A549 (cell line): ENCODE measurements around the gene PFDN1.

ENCODE experiments used
- CHD4 ChIP-seq: fragments of 200-600 bp; sonication (generic); IDR thresholded peaks from 2 replicates; pipeline ENCODE4 v1.6.1; 2016; ENCODE audit warnings: antibody characterized with exemption, mild to moderate bottlenecking, borderline replicate concordance
- EP300 ChIP-seq, 2 experiments: fragments of >200 bp; sonication (Bioruptor Twin); formaldehyde crosslinking; IDR thresholded peaks; 2 replicates in 1 of 2; 3 replicates in 1 of 2; pipeline ENCODE4 v1.6.1; 2016 to 2017
- HDAC2 ChIP-seq: fragments of 200-600 bp; sonication (generic); IDR thresholded peaks from 2 replicates; pipeline ENCODE4 v1.6.1; 2016
- MYC ChIP-seq: IDR thresholded peaks from 2 replicates; pipeline ENCODE4 v1.6.1; 2012; ENCODE audit warnings: mild to moderate bottlenecking, inconsistent platforms, low read length, improper control_type of control experiment, borderline replicate concordance
- PHF8 ChIP-seq: fragments of 200-600 bp; sonication (generic); IDR thresholded peaks from 2 replicates; pipeline ENCODE4 v1.6.1; 2016; ENCODE audit warnings: low read depth, mild to moderate bottlenecking, antibody characterized with exemption, moderate library complexity, borderline replicate concordance
- POLR2A ChIP-seq: IDR thresholded peaks from 2 replicates; pipeline ENCODE4 v1.6.1; 2012; ENCODE audit warnings: mild to moderate bottlenecking, low read length
- SMC3 ChIP-seq: fragments of >200 bp; sonication (Bioruptor Twin); formaldehyde crosslinking; IDR thresholded peaks from 3 replicates; pipeline ENCODE4 v1.6.1; 2018; ENCODE audit warnings: inconsistent platforms
- SREBF2 ChIP-seq: fragments of 450-650 bp; IDR thresholded peaks from 2 replicates; pipeline ENCODE4 v1.6.1; 2014; ENCODE audit warnings: mild to moderate bottlenecking, moderate library complexity
- TF ChIP-seq, protein P1 (sequence below): fragments of >200 bp; sonication (Bioruptor Twin); formaldehyde crosslinking; IDR thresholded peaks from 3 replicates; pipeline ENCODE4 v1.5.1; 2016
- TF ChIP-seq, protein P2 (sequence below): fragments of 200-600 bp; sonication (generic); IDR thresholded peaks from 2 replicates; pipeline ENCODE4 v1.6.1; 2016; ENCODE audit warnings: antibody characterized with exemption, mild to moderate bottlenecking, moderate library complexity

DNA sequence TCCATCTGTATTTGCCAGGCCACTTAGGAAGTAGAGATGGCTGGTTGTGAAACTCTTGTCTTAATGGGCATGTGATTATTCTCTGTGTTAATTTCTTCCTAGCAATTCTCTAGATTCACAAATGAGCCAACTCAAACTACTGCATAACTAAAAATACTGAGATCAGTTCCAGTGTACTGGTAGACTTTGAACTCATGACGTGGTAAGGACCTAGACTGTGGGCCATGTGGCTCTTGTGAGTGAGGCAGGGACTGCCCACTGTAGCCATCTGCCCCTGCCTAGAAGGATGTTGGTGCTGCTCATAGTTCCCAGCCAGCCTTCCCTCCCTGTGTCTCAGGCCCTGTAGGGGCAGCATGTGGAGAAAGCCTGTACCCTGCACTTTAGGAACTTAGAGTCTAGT is 80.5 kb downstream of the PFDN1 start:
- TF ChIP-seq HDAC2 (no peak), EP300 (IDR thresholded peaks at IDR 0.05) (no peak), POLR2A (no peak), CHD4 (no peak), PHF8 (no peak), SREBF2 (no peak), SMC3 (no peak), MYC (no peak)
- TF ChIP-seq, protein P1, sequence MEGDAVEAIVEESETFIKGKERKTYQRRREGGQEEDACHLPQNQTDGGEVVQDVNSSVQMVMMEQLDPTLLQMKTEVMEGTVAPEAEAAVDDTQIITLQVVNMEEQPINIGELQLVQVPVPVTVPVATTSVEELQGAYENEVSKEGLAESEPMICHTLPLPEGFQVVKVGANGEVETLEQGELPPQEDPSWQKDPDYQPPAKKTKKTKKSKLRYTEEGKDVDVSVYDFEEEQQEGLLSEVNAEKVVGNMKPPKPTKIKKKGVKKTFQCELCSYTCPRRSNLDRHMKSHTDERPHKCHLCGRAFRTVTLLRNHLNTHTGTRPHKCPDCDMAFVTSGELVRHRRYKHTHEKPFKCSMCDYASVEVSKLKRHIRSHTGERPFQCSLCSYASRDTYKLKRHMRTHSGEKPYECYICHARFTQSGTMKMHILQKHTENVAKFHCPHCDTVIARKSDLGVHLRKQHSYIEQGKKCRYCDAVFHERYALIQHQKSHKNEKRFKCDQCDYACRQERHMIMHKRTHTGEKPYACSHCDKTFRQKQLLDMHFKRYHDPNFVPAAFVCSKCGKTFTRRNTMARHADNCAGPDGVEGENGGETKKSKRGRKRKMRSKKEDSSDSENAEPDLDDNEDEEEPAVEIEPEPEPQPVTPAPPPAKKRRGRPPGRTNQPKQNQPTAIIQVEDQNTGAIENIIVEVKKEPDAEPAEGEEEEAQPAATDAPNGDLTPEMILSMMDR: no peak
- TF ChIP-seq, protein P2, sequence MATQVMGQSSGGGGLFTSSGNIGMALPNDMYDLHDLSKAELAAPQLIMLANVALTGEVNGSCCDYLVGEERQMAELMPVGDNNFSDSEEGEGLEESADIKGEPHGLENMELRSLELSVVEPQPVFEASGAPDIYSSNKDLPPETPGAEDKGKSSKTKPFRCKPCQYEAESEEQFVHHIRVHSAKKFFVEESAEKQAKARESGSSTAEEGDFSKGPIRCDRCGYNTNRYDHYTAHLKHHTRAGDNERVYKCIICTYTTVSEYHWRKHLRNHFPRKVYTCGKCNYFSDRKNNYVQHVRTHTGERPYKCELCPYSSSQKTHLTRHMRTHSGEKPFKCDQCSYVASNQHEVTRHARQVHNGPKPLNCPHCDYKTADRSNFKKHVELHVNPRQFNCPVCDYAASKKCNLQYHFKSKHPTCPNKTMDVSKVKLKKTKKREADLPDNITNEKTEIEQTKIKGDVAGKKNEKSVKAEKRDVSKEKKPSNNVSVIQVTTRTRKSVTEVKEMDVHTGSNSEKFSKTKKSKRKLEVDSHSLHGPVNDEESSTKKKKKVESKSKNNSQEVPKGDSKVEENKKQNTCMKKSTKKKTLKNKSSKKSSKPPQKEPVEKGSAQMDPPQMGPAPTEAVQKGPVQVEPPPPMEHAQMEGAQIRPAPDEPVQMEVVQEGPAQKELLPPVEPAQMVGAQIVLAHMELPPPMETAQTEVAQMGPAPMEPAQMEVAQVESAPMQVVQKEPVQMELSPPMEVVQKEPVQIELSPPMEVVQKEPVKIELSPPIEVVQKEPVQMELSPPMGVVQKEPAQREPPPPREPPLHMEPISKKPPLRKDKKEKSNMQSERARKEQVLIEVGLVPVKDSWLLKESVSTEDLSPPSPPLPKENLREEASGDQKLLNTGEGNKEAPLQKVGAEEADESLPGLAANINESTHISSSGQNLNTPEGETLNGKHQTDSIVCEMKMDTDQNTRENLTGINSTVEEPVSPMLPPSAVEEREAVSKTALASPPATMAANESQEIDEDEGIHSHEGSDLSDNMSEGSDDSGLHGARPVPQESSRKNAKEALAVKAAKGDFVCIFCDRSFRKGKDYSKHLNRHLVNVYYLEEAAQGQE: no peak
